HepG2 (cell line): ENCODE data around the gene GPR162. TPM values are rescaled to one million over a fixed set of nuclear protein-coding genes. Genes with fewer than 3 reads are reported as not detected.
A peak's percentile ranks its signal among the peaks of the same experiment; 100 is the strongest.

ENCODE experiments used
- FOXC1 ChIP-seq: sonication (generic); formaldehyde crosslinking; IDR thresholded peaks from 2 replicates; pipeline ENCODE4 v1.8.0; 2022; ENCODE audit warnings: mild to moderate bottlenecking, missing genetic modification reagents, borderline replicate concordance
- FOXM1 ChIP-seq: sonication (generic); formaldehyde crosslinking; IDR thresholded peaks from 2 replicates; pipeline ENCODE4 v1.5.0; 2020; ENCODE audit warnings: missing genetic modification reagents
- KLF11 ChIP-seq: IDR thresholded peaks from 2 replicates; pipeline ENCODE4 v1.6.1; 2016; ENCODE audit warnings: missing compliant biosample characterization
- MAFK ChIP-seq, 2 experiments: IDR thresholded peaks in 1 of 2; conservative IDR thresholded peaks in 1 of 2; 2 replicates each; pipeline ENCODE4 v1.6.1; 2011; ENCODE audit warnings: improper control_type of control experiment in 2 of 2, low read length in 2 of 2
- NR1H2 ChIP-seq: sonication (generic); formaldehyde crosslinking; IDR thresholded peaks from 2 replicates; pipeline ENCODE4 v1.8.1; 2022; ENCODE audit warnings: low read depth, missing genetic modification reagents, borderline replicate concordance
- PHF20 ChIP-seq: sonication (generic); formaldehyde crosslinking; IDR thresholded peaks from 2 replicates; pipeline ENCODE4 v1.5.0; 2020; ENCODE audit warnings: mild to moderate bottlenecking, missing genetic modification reagents
- TOPORS ChIP-seq: sonication (generic); formaldehyde crosslinking; IDR thresholded peaks from 2 replicates; pipeline ENCODE4 v1.8.0; 2023; ENCODE audit warnings: mild to moderate bottlenecking, missing genetic modification reagents
- ZBTB42 ChIP-seq: sonication (generic); formaldehyde crosslinking; IDR thresholded peaks from 2 replicates; pipeline ENCODE4 v1.5.0; 2020; ENCODE audit warnings: mild to moderate bottlenecking, missing genetic modification reagents
- ZBTB46 ChIP-seq: sonication (generic); formaldehyde crosslinking; IDR thresholded peaks from 2 replicates; pipeline ENCODE4 v1.4.0; 2020; ENCODE audit warnings: mild to moderate bottlenecking, missing genetic modification reagents, borderline replicate concordance
- ZFP41 ChIP-seq: sonication (generic); formaldehyde crosslinking; IDR thresholded peaks from 2 replicates; pipeline ENCODE4 v1.4.0; 2020; ENCODE audit warnings: mild to moderate bottlenecking, missing genetic modification reagents, borderline replicate concordance
- ZHX1 ChIP-seq: sonication (generic); formaldehyde crosslinking; IDR thresholded peaks from 2 replicates; pipeline ENCODE4 v1.8.1; 2022; ENCODE audit warnings: low read depth, mild to moderate bottlenecking, missing genetic modification reagents
- ZNF121 ChIP-seq: sonication (generic); formaldehyde crosslinking; IDR thresholded peaks from 2 replicates; pipeline ENCODE4 v1.5.0; 2020; ENCODE audit warnings: mild to moderate bottlenecking, missing genetic modification reagents
- ZNF224 ChIP-seq: sonication (generic); formaldehyde crosslinking; IDR thresholded peaks from 2 replicates; pipeline ENCODE4 v1.5.0; 2020; ENCODE audit warnings: mild to moderate bottlenecking, missing genetic modification reagents
- ZNF281 ChIP-seq: sonication (generic); formaldehyde crosslinking; IDR thresholded peaks from 2 replicates; pipeline ENCODE4 v1.4.0; 2020; ENCODE audit warnings: missing genetic modification reagents, borderline replicate concordance
- ZNF687 ChIP-seq: sonication (generic); formaldehyde crosslinking; IDR thresholded peaks from 2 replicates; pipeline ENCODE4 v1.5.1; 2020; ENCODE audit warnings: mild to moderate bottlenecking, missing genetic modification reagents, moderate library complexity
- ZNF773 ChIP-seq: sonication (generic); formaldehyde crosslinking; IDR thresholded peaks from 2 replicates; pipeline ENCODE4 v1.4.0; 2020; ENCODE audit warnings: missing genetic modification reagents, borderline replicate concordance
- ZNF782 ChIP-seq: sonication (generic); formaldehyde crosslinking; IDR thresholded peaks from 2 replicates; pipeline ENCODE4 v1.4.0; 2020; ENCODE audit warnings: missing genetic modification reagents, mild to moderate bottlenecking, borderline replicate concordance
- polyA plus RNA-seq, 8 experiments: library from polyadenylated mRNA; depleted of rRNA in 3 of 8; stranded (reverse) in 7 of 8; unstranded in 1 of 8; fragments of >200 nt; fragmentation: Illumina TruSeq in 4 of 8; extraction: Trizol in 4 of 8; gene quantifications; 2 replicates each; pipeline versions ENCODE4 v1.2.1 to v1.2.3, GENCODE V29; 2011 to 2016; ENCODE audit warnings: low read depth in 4 of 8, missing spikeins in 1 of 8, mixed read lengths in 1 of 8; ENCODE audit not compliant: insufficient read depth in 1 of 8
- total RNA-seq, 5 experiments: library from RNA; depleted of rRNA; stranded (reverse); fragments of >200 nt; fragmentation: Illumina TruSeq; extraction: Trizol; gene quantifications; 2 replicates each; pipeline ENCODE4 v1.2.3, GENCODE V29; 2016; ENCODE audit warnings: low read depth in 1 of 5

The GPR162 gene
- total and polyA plus RNA-seq, 2 of the 13 experiments (the other 11 are each of a cell fraction or from before 2014, with no cell fraction given), result 0.08 TPM; not detected in 1

GRCh38 chr12:6866920-6867412, 45.3 kb downstream of the GPR162 start (continued):
- TF ChIP-seq ZNF782 (CRISPR knock-in tag) (0 out of 2 replicates have a peak, but pooled peaks have one; percentile 4), FOXC1 (no peak; the same call in 1 of the 2 replicates), ZFP41 (no peak), ZNF687 (CRISPR knock-in tag) (no peak), NR1H2 (CRISPR knock-in tag) (no peak), PHF20 (CRISPR knock-in tag) (no peak), ZBTB46 (no peak), ZHX1 (no peak), ZBTB42 (CRISPR knock-in tag) (no peak), ZNF281 (CRISPR knock-in tag) (no peak), ZNF121 (CRISPR knock-in tag) (no peak), ZNF224 (CRISPR knock-in tag) (no peak), MAFK (conservative IDR thresholded peaks at IDR 0.05 in 1 of 2, IDR thresholded peaks at IDR 0.05 in 1 of 2; ENCODE audit: low read length in 2 of 2) (no peak), FOXM1 (CRISPR knock-in tag) (no peak), ZNF773 (CRISPR knock-in tag) (no peak), KLF11 (CRISPR knock-in tag) (peak; percentile 26; the same call in 1 of the 2 replicates), TOPORS (CRISPR knock-in tag) (no peak)
